SW 1271 (cell line): ENCODE data around the gene KIR2DL1.
"Not testable (repeated sequence)": the region's sequence is repeated elsewhere in the genome, so short reads cannot be mapped to it uniquely, and the experiment has no call there.

ENCODE experiments used
- DNase-seq, 2 experiments: peaks; one replicate each; lab custom pipeline; 2025; lab: John Stamatoyannopoulos, UW

Gene KIR2DL1

GRCh38 chr19:54769646-54770045 lies at the start of gene KIR2DL1:
TSS of gene KIR2DL1 (plus strand) at chr19:54769793. CDS start at chr19:54769851, 58 bp downstream.
- not testable (repeated sequence) for DNase-seq

GRCh38 chr19:54724142-54724541 lies 45.5 kb upstream of the KIR2DL1 start, which contains the start of gene KIR3DL3:
TSS of gene KIR3DL3 (plus strand) at chr19:54724442. CDS start at chr19:54724497, 55 bp downstream.
- DNase-seq, result no peak

- DNase-seq, result no peak
Measured at GRCh38 chr19:54724644-54725043, 44.9 kb upstream of the KIR2DL1 start.

GRCh38 chr19:54725321-54725720 lies 44.3 kb upstream of the KIR2DL1 start:
- no peak for DNase-seq

- no peak for DNase-seq
Measured at GRCh38 chr19:54727562-54727961, 42.0 kb upstream of the KIR2DL1 start.

GRCh38 chr19:54728167-54728566 lies 41.4 kb upstream of the KIR2DL1 start:
- no peak for DNase-seq

- DNase-seq, result no peak
Measured at GRCh38 chr19:54729416-54730188, 40.0 kb upstream of the KIR2DL1 start.

- no peak for DNase-seq
Measured at GRCh38 chr19:54731191-54731590, 38.4 kb upstream of the KIR2DL1 start.

GRCh38 chr19:54738306-54738705 lies 31.3 kb upstream of the KIR2DL1 start, which contains the start of gene KIR2DL3:
TSS of gene KIR2DL3 (plus strand) at chr19:54738513. CDS start at chr19:54738546, 33 bp downstream.
- not testable (repeated sequence) for DNase-seq

GRCh38 chr19:54738715-54739114 lies 30.9 kb upstream of the KIR2DL1 start:
- DNase-seq, result no peak

GRCh38 chr19:54739587-54740497 lies 29.8 kb upstream of the KIR2DL1 start:
- no peak for DNase-seq

GRCh38 chr19:54741950-54742349 lies 27.6 kb upstream of the KIR2DL1 start:
- DNase-seq, result not testable (repeated sequence)

- DNase-seq, result not testable (repeated sequence)
Measured at GRCh38 chr19:54744080-54744479, 25.5 kb upstream of the KIR2DL1 start.

GRCh38 chr19:54747614-54748322 lies 21.8 kb upstream of the KIR2DL1 start:
- not testable (repeated sequence) for DNase-seq

- DNase-seq, result not testable (repeated sequence)
Measured at GRCh38 chr19:54750276-54750675, 19.3 kb upstream of the KIR2DL1 start.

- not testable (repeated sequence) for DNase-seq
Measured at GRCh38 chr19:54756204-54757110, 13.1 kb upstream of the KIR2DL1 start.

GRCh38 chr19:54758577-54758976 lies 11.0 kb upstream of the KIR2DL1 start:
- DNase-seq, result not testable (repeated sequence)

GRCh38 chr19:54764219-54764618 lies 5.4 kb upstream of the KIR2DL1 start:
- DNase-seq, result not testable (repeated sequence)

- DNase-seq, result not testable (repeated sequence)
Measured at GRCh38 chr19:54766464-54766863, 3.1 kb upstream of the KIR2DL1 start.

GRCh38 chr19:54770511-54770910 lies 918 bp downstream of the KIR2DL1 start:
- not testable (repeated sequence) for DNase-seq
